Measurements from ENCODE around the gene B9D2. TPM values are rescaled to one million over a fixed set of nuclear protein-coding genes. Genes with fewer than 3 reads are reported as not detected.

B9D2 gene
- polyA plus RNA-seq, 3 donors = 12.2 to 32.5 (median 25.1) TPM

GRCh38 chr19:41323023-41323422, 40.9 kb downstream of the B9D2 start:
- H4K20me1 ChIP-seq (ENCODE audit: insufficient read depth, low read length) = peaks cover 83% of the 10 kb centered on the region
- peaks cover 61% of the 10 kb centered on the region for H3K4me1 Mint-ChIP-seq
- peaks cover 0 to 1% (median 0%) of the 10 kb centered on the region in 3 donors for H3K27me3 Mint-ChIP-seq (ENCODE audit: low read depth in 3 of 3)
- peak overlapping the region; percentile 14 for H3K4me2 ChIP-seq (replicated peaks; ENCODE audit: extremely low read depth, low read length, poor library complexity, severe bottlenecking)
- WGBS (ENCODE audit: insufficient coverage) = 53% methylated on average over 7 of the region's 7 CpGs
- H3K36me3 Mint-ChIP-seq = peaks cover 57 to 74% of the 10 kb centered on the region in 2 donors
- no peaks in the 10 kb centered on the region for H3K9me3 ChIP-seq (replicated peaks in 1 of 2; ENCODE audit: control insufficient read depth in 1 of 2, insufficient read depth in 1 of 2, low read length in 2 of 2)
- H3K9me3 Mint-ChIP-seq = peaks cover 0 to 1% (median 0%) of the 10 kb centered on the region in 7 donors
- H3K27ac ChIP-seq (ENCODE audit: low read depth in 1 of 2, low read length in 2 of 2) = peak overlapping the region; percentile 82 to 96
- H3K9ac ChIP-seq (ENCODE audit: insufficient read depth, low read length, poor library complexity, severe bottlenecking) = peak overlapping the region; percentile 67
- intact Hi-C loops (cut with micrococcal nuclease) = no loop called here
- H3K4me3 ChIP-seq (replicated peaks in 1 of 3; ENCODE audit: low read depth in 2 of 3, low read length in 3 of 3) = peak overlapping the region in 1 of 3 experiments; percentile 9
- DNase-seq = no peak
- peak overlapping the region in 1 of 2 donors; percentile 20 for H3K4me3 Mint-ChIP-seq
- no peaks in the 10 kb centered on the region for H3K27me3 ChIP-seq (ENCODE audit: control insufficient read depth in 2 of 2, insufficient read depth in 2 of 2, low read length in 2 of 2)
- H2AFZ ChIP-seq (ENCODE audit: insufficient read depth, low read depth, low read length, poor library complexity, severe bottlenecking) = no peak overlapping the region
- H3K36me3 ChIP-seq (replicated peaks in 1 of 2; ENCODE audit: control insufficient read depth in 1 of 2, insufficient read depth in 2 of 2, low read length in 2 of 2) = peaks cover 44 to 49% of the 10 kb centered on the region in 2 donors
- H3K27ac Mint-ChIP-seq = peak overlapping the region; percentile 66 to 96 (median 87)
- H3K79me2 ChIP-seq (ENCODE audit: insufficient read depth, low read length) = peaks cover 43% of the 10 kb centered on the region
- no peak for TF ChIP-seq CTCF (IDR thresholded peaks at IDR 0.05)
- peaks cover 68 to 69% of the 10 kb centered on the region in 2 donors for H3K4me1 ChIP-seq (ENCODE audit: control insufficient read depth in 1 of 2, insufficient read depth in 2 of 2, low read length in 2 of 2)

DNA sequence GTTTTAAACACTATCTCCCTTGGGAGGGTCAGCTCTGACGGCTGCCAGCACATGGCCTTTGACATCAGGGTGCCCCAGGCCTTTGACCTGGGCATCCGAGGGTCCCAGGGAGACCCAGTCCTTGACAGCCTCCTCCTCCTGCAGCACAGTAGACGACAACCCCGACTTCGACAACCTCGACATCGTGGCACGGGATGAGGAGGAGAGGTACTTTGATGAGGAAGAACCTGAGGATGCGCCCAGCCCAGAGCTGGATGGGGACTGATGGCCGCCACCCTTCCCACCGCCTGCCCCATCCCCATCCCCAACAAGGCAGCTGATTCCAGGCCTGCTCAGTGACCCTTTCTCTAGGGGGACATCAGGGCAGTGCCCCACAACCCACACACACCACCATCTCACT, 41.5 kb downstream of the B9D2 start:
- Histone ChIP-seq H3K79me2 (ENCODE audit: insufficient read depth, low read length) (peaks cover 43% of the 10 kb centered on the region), H3K9me3 (replicated peaks in 1 of 2; ENCODE audit: control insufficient read depth in 1 of 2, insufficient read depth in 1 of 2, low read length in 2 of 2) (no peaks in the 10 kb centered on the region), H2AFZ (ENCODE audit: insufficient read depth, low read depth, low read length, poor library complexity, severe bottlenecking) (no peak overlapping the region), H3K4me3 (replicated peaks in 1 of 3; ENCODE audit: low read depth in 2 of 3, low read length in 3 of 3) (no peak overlapping the region), H3K27me3 (ENCODE audit: control insufficient read depth in 2 of 2, insufficient read depth in 2 of 2, low read length in 2 of 2) (no peaks in the 10 kb centered on the region), H3K4me1 (ENCODE audit: control insufficient read depth in 1 of 2, insufficient read depth in 2 of 2, low read length in 2 of 2) (peaks cover 63 to 64% of the 10 kb centered on the region in 2 donors), H3K27ac (ENCODE audit: low read depth in 1 of 2, low read length in 2 of 2) (peak overlapping the region; percentile 30 to 96), H3K9ac (ENCODE audit: insufficient read depth, low read length, poor library complexity, severe bottlenecking) (no peak overlapping the region), H4K20me1 (ENCODE audit: insufficient read depth, low read length) (peaks cover 88% of the 10 kb centered on the region), H3K4me2 (replicated peaks; ENCODE audit: extremely low read depth, low read length, poor library complexity, severe bottlenecking) (peak overlapping the region; percentile 14), H3K36me3 (replicated peaks in 1 of 2; ENCODE audit: control insufficient read depth in 1 of 2, insufficient read depth in 2 of 2, low read length in 2 of 2) (peaks cover 45 to 53% of the 10 kb centered on the region in 2 donors)
- Mint-ChIP-seq H3K27me3 (ENCODE audit: low read depth in 3 of 3) (peaks cover 0 to 1% (median 0%) of the 10 kb centered on the region in 3 donors), H3K9me3 (peaks cover 0 to 1% (median 0%) of the 10 kb centered on the region in 7 donors), H3K4me1 (peaks cover 57% of the 10 kb centered on the region), H3K4me3 (no peak overlapping the region), H3K36me3 (peaks cover 59 to 76% of the 10 kb centered on the region in 2 donors), H3K27ac (peak overlapping the region; percentile 66 to 96 (median 87))
- intact Hi-C loops (cut with micrococcal nuclease) = no loop called here
- no peak for TF ChIP-seq CTCF (IDR thresholded peaks at IDR 0.05)
- DNase-seq = no peak
- 98% methylated on average over 4 of the region's 11 CpGs for WGBS (ENCODE audit: insufficient coverage)
